Stimulated activated CD8-positive, alpha-beta memory T cell treated with anti-CD3 and anti-CD28 coated beads, Interleukin-7, amount 100 ng/mL, for 48 hours (primary cell): ENCODE results near the gene IGFBP4.

Experiments
- DNase-seq, 2 donors: peaks; one replicate each; pipeline ENCODE4 v3.0.0-alpha.2; 2020; ENCODE audit warnings: low read depth in 1 of 2; ENCODE audit errors: extremely low read depth in 1 of 2

Gene IGFBP4

GRCh38 chr17:40431231-40431602 lies 12.0 kb upstream of the IGFBP4 start:
- DNase-seq, result no peak

DNA sequence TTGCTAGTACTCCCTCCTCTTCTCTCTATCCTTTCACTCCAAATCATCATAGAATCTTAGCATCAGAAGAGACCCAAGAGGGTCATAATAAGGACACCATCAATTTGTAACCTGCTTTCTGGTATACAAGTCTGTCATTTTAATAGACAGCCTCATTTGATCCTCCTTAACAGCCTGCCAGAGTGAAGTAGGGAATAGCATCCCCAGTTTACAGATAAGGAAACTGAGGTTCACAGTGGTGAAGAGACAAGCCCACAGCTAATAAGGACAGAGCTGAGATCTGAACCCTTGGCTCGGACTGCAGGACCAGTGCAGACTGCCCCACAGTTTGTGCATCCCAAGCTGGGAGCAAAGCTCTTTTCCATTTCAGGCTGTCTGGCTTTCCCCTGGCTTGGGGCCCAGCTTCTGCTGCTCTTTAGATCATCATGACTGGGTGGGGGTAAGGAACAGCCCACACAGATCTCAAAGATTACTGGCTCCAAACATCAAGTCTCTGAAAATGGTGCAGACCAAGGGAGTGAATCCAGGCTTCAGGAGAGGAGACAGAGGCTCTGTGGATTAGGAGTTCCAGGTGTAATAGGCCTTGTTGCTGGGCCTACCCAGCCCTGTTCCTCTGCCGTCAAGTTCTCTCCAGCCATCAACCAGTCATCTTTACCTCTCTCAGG lies 10.3 kb upstream of the IGFBP4 start:
- no peak for DNase-seq

DNA sequence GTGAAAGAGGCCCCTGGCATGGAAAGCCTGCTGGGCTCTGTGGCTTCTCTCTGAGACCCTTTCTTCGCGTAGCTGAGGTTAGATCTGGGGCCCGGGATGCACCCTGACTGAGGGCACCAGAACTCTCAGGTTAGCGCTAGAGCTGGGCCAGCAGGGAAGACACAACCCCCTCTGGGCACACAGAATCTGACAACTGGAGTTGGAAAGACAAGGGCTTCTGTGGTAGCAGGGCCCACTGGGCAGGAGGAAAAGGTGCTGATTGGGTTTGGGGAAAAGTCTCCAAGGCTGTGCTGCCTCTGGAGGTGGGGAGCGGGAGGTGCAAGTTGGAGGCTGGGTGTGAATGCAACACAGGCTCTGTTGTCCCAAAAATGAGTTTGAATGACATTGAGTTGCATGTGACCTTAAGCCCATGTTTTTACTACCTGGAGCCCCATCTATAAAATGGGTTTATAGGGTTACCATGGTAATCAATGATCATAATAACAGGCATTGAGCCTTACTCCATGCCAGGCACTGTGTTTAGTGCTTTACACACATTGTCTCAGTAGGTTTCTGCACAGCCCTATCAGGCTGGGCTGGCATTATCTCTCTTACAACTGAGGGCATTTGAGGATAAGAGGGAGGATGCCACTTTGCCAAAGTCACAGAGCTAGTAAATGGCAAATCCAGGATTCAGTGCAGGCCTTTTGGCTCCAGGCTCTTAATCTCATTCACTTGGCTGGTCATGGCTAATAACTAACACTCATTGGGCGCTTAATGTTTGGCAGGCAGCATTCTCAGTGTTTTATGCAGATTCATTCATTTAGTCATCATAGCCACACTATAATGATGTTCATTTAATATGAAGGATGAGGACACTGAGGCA lies 9.5 kb upstream of the IGFBP4 start:
- DNase-seq, result no peak

GRCh38 chr17:40436636-40437035 lies 6.6 kb upstream of the IGFBP4 start:
- no peak for DNase-seq

DNA sequence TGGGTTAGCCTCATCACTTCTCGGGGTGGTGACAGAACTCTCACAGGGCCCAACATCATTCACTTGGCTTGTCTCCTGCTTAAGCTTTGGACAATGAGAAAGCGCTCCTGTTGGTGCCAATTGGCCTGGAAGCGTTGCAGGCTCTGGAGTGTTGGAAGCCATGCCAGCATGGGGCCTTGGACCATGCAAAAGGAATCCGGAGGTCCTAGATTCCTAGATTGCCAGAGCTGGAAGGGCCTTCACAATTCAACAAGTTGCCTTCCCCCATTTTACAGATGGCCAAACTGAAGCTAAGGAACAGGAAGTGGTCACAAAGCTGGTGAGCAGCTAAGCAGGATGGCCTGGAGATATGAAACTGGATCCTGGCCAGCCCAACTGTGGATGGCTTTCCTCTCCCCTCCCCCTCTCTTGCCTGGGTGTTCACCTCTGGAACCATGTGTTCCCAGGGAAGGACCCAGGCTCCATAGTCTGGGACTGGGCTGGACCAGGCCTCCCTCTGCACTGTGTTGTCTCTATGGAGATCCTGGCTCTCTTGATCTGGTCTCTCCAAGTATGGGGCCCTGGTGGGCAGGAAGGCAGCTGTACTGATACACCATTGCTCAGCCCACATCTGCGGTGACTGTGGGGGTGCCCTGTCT lies 6.0 kb upstream of the IGFBP4 start:
- DNase-seq, result no peak

DNA sequence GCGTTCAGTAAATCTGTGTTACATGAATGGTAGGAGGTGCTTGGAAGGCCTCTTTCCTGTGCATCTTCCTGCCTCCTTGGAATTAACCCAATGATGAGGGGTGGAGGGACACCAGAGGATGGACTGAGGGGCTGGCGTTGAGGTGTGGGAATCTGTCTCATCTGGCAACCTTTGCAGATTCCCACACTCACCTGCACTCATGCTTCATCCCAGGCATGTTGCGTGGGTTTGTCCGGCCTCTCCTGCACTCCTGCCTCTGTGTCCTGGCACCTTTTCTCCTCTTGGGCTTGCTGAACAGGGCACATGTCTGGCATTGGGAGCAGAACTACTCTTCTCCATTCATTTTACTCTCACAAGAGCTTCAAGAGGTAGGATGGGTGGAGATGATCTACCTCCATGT lies 3.1 kb upstream of the IGFBP4 start:
- no peak for DNase-seq

GRCh38 chr17:40442392-40443195 lies 656 bp upstream of the IGFBP4 start:
- no peak for DNase-seq

GRCh38 chr17:40443988-40444899 lies 994 bp downstream of the IGFBP4 start:
- no peak for DNase-seq

DNA sequence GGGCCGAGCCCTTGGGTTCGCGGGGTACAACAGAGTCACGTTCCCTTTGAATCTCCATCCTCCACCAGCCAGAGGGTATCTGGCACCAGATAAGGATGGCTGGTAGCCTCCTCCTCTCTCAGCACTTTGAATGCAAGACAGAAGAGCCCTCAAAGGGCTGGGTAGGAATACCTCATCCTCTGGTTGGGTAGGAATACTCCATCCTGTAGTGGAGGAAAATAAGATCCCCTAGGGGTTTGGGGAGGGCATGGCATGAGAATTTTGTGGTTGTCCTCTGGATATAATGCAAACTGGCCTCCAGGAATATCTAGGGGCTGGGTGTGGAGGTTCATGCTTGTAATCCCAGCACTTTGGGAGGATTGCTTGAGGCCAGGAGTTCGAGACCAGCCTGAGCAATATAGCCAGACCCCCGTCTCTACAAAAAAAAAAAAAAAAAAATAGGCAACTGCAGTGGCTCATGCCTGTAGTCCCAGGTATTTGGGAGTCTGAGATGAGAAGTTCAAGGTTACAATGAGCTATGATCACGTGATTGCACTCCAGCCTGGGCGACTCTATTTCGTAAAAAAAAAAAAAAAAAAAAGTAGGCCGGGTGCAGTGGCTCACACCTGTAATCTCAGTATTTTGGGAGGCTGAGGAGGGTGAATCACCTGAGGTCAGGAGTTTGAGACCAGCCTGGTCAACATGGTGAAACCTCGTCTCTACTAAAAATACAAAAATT lies 2.7 kb downstream of the IGFBP4 start:
- DNase-seq, result no peak

- no peak for DNase-seq
Measured at GRCh38 chr17:40447148-40447644, 3.9 kb downstream of the IGFBP4 start.

DNA sequence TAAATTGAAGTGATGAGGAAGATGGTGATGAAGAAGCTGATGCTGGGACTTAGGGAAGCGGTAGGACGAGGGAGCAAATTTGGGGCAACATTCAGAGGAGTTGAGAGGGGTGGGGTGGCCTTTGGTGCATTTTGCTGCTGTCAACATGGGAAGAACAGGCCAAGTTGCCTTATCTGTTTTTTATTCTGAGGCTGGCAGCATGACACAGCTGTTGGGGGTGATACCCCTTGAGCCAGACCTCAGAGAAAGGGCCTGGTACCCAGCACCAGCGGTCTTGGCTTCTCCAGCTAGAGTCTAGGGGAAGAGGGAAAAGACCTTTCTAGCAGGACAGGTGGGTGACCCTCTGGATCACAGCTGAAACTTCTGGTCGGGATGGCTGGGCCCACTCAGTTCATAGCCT lies 4.6 kb downstream of the IGFBP4 start:
- no peak for DNase-seq

GRCh38 chr17:40448213-40448638 lies 5.0 kb downstream of the IGFBP4 start:
- no peak for DNase-seq

DNA sequence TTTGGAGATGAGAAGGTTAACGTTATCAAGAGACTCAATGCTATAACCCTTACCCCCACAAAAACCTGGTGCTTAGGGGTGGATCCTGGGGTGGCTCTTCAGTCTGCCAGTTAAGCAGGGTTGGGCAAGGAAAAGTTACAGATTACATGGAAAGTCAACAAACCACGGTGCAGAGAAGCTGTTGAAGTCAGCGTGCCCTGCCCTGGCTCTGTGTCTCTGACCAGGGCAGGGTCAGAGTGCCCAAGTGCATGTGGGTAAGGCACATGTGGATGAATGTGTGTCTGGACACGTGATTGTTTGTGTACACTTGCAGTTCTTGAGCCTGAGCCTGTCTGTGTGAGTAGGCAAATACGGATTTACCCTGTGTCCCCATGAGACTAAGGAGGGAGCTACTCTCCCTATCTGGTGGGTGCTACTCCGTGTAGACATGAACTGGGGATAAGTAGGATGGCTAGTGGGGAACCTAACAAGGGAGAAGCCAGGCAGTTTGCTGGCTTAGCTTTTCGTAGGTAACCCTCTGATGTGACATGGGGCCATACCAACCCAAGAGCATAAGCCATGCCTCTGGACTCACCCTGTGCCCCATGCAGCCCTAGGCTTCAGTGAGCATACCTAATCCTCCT lies 5.5 kb downstream of the IGFBP4 start:
- no peak for DNase-seq

GRCh38 chr17:40450175-40450574 lies 6.9 kb downstream of the IGFBP4 start:
- DNase-seq, result no peak

DNA sequence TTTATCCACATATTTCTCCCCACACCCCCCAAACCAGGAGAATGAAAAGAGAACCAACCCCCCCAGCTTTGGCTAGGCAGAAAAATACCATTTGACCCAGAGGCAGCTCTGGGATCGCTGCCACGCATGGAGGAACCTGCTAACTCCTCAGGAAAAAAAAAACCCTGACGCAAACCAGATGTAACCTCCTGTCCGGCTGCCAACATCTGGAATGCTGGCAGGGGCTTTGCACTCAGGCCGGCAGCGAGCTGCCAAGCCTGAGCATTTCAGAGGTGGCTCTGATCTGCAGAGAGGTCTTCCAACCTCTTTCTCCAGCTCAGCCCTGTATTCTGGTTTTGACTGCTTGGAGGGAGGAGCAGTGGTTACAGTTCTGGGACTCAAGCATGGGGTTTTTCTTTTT lies 8.2 kb downstream of the IGFBP4 start:
- no peak for DNase-seq

DNA sequence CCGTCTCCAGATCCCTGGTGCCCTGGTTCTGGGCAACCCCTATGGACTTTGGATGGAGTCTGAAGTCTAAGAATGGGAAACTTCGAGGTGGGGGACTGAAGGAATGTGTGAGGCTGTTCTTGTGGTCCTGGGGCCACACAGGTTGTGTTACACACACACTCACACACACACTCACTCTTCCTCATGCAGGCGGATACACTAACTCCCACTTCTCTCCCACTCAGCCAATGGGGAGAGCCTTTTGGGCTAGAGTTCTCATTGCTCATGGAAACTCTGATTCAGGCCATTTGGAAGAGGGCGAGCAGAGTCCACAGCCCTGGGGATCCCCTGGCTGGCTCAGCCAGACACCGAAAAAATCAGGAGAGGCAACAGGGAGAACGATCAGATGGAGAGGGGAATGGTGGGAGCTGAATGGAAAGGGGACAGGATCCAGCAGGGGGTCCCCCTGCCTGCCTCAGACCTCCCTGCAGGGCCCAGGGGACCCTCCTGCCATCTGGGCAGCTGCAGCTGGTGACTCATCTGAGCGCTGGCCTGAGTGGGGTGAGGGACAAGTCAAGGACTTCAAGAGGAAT lies 9.1 kb downstream of the IGFBP4 start:
- no peak for DNase-seq

DNA sequence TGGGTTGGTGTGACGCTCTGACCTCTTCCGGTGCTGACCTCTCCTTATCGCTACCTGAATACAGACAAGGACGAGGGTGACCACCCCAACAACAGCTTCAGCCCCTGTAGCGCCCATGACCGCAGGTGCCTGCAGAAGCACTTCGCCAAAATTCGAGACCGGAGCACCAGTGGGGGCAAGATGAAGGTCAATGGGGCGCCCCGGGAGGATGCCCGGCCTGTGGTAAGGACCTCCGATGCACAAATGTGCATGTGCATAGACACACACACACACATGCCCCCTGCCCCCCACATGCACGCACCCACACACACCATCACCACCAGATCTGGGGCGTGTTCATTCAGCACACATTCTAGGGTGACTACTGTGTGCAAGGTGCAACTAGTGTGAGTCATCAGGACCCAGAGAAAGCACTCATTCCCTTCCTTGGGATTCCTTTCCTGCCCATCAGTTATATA lies 9.7 kb downstream of the IGFBP4 start:
- no peak for DNase-seq

- no peak for DNase-seq
Measured at GRCh38 chr17:40453881-40454612, 10.8 kb downstream of the IGFBP4 start.
